IPS-18a (cell line): Measurements from ENCODE around the gene EEF2.
"Not testable (repeated sequence)": the region's sequence is repeated elsewhere in the genome, so short reads cannot be mapped to it uniquely, and the experiment has no call there.

Experiments used
- H3K27ac ChIP-seq: one replicate; pipeline ENCODE4 v1.5.1; 2013; ENCODE audit warnings: low read length
- H3K27me3 ChIP-seq: one replicate; pipeline ENCODE4 v1.6.1; 2013; ENCODE audit warnings: mild to moderate bottlenecking, low read length; ENCODE audit not compliant: control insufficient read depth, insufficient read depth
- H3K36me3 ChIP-seq: one replicate; pipeline ENCODE4 v1.6.1; 2013; ENCODE audit warnings: low read depth, low read length; ENCODE audit not compliant: control insufficient read depth
- H3K4me1 ChIP-seq: one replicate; pipeline ENCODE4 v1.6.1; 2013; ENCODE audit warnings: low read depth, low read length; ENCODE audit not compliant: control insufficient read depth
- H3K4me3 ChIP-seq: one replicate; pipeline ENCODE4 v1.5.1; 2013; ENCODE audit warnings: low read length
- H3K9ac ChIP-seq: one replicate; pipeline ENCODE4 v1.6.1; 2013; ENCODE audit warnings: mild to moderate bottlenecking, low read length, moderate library complexity
- H3K9me3 ChIP-seq: one replicate; pipeline ENCODE4 v1.6.1; 2013; ENCODE audit warnings: low read depth, low read length; ENCODE audit not compliant: control insufficient read depth

EEF2 gene

DNA sequence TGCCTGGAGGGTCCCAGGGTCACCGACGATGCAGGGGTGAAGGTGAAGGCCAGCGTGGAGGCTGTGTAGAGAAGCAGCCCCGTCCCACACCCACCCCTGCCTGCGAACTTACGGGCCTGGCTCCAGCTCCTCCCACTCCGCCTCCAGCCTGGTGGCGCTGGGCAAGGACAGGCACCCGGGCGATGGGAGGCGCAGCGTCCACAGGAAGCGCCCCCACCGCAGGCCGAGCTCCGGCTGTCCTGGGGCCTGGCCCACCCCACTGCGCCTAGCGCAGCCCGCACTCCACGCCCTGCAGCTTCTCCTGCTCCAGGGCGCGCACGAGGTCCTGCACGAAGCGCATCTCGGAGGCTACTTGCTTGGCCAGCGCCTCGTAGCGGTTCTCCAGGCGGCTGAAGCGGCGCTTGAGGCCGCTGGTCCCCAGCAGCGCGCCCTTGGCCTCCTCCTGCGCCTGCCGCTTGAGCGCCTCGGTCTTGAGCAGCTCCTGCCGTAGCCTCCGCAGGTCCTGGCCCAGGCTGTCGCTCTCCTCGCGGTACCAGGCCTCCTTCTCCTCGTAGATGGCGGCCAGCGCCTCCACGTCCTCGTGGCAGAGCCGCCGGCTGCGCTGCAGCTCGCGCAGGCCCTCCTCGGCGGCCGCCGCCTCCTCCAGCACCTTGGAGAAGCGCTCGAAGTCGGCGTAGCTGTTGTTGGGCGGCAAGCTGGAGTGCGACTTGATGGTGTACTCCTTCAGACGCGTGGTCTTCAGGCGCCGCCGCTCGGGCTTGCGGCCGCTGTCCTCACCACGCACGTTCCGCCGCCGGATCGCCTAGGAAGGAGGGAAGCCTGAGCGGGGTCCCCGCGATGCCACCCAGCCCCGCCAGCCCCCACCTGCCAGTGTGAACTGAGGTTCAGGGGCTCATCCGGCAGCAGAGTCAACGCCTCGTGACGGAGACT lies 26.2 kb downstream of the EEF2 start:
- Histone ChIP-seq H3K9ac (no peak overlapping the region), H3K27ac (no peak overlapping the region), H3K4me3 (no peak overlapping the region), H3K36me3 (peaks cover 55% of the 10 kb centered on the region), H3K27me3 (no peaks in the 10 kb centered on the region), H3K4me1 (no peaks in the 10 kb centered on the region), H3K9me3 (no peaks in the 10 kb centered on the region)

DNA sequence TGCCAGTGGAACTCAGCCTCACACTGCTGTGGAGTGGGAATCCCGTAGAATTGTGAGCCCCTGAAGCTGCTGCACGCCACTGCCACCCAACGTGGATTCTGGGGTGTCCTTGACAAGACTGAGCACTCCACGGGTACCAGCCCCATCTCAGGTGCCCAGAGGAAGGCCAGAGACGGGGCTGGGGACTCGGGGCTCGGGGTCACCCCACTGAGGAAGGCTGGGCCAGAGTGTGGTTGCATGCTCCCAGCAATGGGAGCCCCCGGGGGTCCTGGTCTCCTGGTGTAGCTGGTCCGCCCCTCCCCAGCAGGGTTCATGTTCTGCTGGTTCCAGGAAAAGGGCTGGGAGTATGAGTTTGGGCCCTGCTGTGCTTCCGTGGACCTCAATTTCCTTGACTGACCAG lies 29.6 kb downstream of the EEF2 start:
- no peaks in the 10 kb centered on the region for H3K4me1 ChIP-seq
- no peaks in the 10 kb centered on the region for H3K9me3 ChIP-seq
- no peak overlapping the region for H3K4me3 ChIP-seq
- H3K27me3 ChIP-seq = no peaks in the 10 kb centered on the region
- H3K27ac ChIP-seq = no peak overlapping the region
- peaks cover 28% of the 10 kb centered on the region for H3K36me3 ChIP-seq
- H3K9ac ChIP-seq = no peak overlapping the region

DNA sequence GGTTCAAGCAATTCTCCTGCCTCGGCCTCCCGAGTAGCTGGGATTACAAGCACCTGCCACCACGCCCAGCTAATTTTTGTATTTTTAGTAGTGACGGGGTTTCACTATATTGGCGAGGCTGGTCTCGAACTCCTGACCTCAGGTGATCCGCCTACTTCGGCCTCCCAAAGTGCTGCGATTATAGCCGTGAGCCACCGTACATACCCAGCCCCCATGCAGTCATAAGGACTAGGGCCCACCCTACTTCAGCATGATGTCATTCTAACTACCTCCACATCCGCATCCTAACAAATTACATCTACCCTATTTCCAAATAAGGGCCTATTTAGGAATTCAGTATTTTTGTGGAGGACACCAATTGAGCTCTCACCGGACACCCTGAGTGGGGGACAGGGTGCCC lies 30.0 kb downstream of the EEF2 start:
- not testable (repeated sequence) for H3K9me3 ChIP-seq, H3K4me1 ChIP-seq, H3K9ac ChIP-seq, H3K27ac ChIP-seq, H3K27me3 ChIP-seq, H3K4me3 ChIP-seq
- H3K36me3 ChIP-seq = peaks cover 25% of the 10 kb centered on the region

DNA sequence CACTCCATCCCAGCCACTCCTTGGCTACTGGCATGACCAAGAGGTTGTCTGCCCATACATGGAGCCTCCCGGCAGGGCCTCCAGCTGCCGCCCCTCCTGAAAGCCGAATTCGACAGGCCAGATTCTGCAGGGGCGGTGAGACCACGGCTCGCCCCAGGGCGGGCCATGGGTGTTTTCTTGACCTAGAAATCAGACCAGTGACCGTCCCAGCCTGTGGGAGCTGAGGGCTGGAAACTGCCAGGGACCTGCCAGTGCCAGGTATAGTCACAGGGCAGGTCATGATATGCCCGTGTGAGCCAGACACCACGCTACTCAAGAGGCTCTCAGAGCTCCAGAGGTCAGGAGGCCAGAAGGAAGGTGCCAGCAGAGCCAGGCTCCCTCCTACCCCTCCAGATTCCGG lies 31.2 kb downstream of the EEF2 start:
- Histone ChIP-seq H3K4me1 (no peaks in the 10 kb centered on the region), H3K27ac (no peak overlapping the region), H3K9me3 (no peaks in the 10 kb centered on the region), H3K36me3 (peaks cover 14% of the 10 kb centered on the region), H3K9ac (no peak overlapping the region), H3K27me3 (no peaks in the 10 kb centered on the region), H3K4me3 (no peak overlapping the region)

DNA sequence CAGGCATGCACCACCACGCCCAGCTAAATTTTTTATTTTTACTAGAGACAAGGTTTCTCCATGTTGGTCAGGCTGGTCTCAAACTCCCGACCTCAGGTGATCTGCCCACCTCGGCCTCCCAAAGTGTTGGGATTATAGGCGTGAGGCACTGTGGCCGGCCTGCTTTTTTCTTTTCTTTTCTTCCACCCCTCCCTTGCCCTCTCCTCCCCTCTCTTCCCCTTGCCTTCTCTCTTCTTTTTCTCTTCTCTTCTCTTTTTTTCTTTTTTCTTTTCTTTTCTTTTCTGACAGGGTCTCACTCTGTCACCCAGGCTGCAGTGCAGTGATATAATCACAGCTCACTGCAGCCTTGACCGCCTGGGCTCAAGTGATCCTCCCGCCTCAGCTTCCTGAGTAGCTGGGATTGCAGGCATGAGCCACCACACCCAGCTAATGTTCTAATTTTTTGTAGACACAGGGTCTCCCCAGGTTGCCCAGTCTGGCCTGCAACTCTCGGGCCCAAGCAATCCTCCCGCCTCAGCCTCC lies 32.4 kb downstream of the EEF2 start:
- not testable (repeated sequence) for H3K9ac ChIP-seq, H3K27ac ChIP-seq, H3K36me3 ChIP-seq, H3K4me1 ChIP-seq, H3K27me3 ChIP-seq, H3K4me3 ChIP-seq, H3K9me3 ChIP-seq

DNA sequence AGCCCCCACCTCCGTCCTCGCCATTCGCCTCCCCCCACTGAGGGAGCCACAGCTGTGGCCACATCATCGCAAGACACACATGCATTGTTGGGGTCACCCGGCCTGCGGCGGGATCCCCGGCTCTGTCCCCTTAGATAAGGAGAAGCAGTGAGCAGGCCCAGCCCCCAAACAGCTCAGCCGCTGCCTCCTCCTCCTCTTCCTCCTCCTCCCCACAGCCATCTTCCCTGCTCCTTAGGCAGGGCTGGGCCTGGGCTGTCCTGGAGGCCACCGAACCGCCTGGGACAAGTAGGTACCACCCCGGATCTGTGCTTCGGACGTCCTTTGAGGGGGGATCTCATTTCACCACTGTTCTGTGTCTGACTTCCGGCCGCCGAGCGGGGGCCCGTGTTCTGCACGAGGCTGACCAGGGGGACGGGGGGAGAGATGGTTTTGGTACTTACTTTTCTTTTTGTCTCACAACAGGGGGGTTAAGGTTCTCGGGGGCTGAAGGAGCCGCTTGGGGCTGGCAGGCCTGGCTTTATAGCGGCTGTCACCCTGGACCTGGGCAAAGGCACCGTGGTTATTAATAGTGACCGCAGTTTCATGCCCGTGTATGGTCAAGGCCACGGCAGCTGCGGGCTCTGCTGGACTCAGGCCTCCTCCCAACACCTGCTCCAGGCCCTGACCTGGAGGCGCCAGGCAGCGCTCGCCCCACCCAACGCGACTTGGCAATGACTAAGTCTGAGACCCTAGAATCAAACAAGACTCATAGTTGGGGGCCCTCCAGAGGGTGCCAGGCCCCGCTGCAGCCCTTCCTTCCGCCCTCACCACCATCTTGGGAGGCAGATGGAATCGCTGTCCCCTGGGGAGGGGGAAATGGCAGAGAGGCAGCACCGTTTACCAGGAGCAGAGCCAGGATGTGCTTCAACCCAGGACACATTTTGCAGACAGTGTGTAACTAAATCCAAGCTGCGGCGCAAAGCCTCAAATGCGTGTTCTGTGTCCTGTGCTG lies 34.1 kb downstream of the EEF2 start:
- no peaks in the 10 kb centered on the region for H3K4me1 ChIP-seq
- H3K9me3 ChIP-seq = no peaks in the 10 kb centered on the region
- H3K4me3 ChIP-seq = no peak overlapping the region
- H3K9ac ChIP-seq = no peak overlapping the region
- H3K36me3 ChIP-seq = peaks cover under 1% of the 10 kb centered on the region
- H3K27ac ChIP-seq = no peak overlapping the region
- H3K27me3 ChIP-seq = no peaks in the 10 kb centered on the region

DNA sequence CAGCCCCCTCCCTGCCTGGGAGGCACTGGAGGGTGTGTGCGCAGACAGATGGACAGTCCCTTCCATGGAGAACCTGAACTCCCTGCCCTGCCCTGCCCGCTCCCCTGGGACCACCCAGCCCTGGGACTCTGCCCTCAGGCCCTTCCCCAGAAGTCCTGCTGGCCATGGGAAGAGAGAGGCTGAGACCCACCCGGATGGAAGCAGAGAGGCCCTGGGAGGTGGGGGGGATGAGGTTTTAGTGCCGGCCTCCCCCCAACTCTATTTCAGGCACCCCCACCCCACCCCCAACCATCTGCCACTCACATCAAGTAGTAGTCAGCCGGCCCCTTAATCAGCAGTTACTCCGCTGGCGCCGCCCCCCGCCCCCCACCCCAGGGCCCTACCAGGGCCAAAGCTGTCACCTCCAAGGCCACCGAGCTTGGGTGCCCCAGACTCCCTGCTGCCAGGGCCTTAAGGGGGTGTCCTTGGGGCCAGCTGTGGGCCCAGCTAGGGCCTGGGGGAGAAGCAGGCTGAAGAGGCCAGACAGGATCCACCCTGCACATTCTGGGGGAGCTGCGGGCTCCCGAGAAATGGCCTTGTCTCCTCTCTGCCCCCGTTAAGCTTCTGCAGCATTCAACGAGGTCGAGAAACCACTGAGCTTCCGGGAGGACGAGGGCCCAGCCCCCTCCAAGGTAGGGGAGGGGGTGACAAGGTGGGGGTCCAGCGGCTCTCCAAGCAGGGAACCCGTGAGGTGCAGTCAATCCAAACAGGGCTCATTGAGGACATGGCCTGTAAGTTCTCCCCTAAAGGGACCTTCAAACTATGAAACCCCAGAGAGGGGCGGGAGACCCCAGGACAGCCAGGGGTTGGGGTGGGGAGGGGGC lies 35.0 kb downstream of the EEF2 start:
- no peaks in the 10 kb centered on the region for H3K9me3 ChIP-seq
- H3K9ac ChIP-seq = no peak overlapping the region
- no peaks in the 10 kb centered on the region for H3K36me3 ChIP-seq
- no peaks in the 10 kb centered on the region for H3K4me1 ChIP-seq
- H3K27me3 ChIP-seq = no peaks in the 10 kb centered on the region
- H3K27ac ChIP-seq = no peak overlapping the region
- H3K4me3 ChIP-seq = no peak overlapping the region

DNA sequence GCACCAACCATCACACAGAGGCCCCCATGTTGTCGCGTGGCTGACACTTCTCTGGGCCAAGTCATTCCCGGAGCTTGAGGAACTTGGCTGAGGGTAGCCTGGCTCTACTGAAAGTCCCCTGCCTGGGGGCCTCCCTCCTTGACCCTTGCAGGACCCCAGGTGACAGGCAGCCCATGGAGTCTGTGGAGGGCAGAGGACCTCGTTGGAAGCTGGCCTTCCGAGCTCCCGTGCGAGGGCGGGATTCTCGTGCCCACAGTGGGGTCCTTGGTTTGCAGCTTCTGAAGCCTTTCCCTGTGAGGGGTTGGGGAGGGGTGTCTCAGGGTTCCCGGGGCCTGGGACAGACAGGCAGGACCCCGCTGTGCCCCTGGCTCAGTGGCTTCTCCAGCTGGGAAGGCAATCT lies 36.0 kb downstream of the EEF2 start:
- no peak overlapping the region for H3K27ac ChIP-seq
- no peaks in the 10 kb centered on the region for H3K9me3 ChIP-seq
- H3K36me3 ChIP-seq = peaks cover 2% of the 10 kb centered on the region
- no peaks in the 10 kb centered on the region for H3K27me3 ChIP-seq
- H3K4me1 ChIP-seq = no peaks in the 10 kb centered on the region
- no peak overlapping the region for H3K4me3 ChIP-seq
- no peak overlapping the region for H3K9ac ChIP-seq

DNA sequence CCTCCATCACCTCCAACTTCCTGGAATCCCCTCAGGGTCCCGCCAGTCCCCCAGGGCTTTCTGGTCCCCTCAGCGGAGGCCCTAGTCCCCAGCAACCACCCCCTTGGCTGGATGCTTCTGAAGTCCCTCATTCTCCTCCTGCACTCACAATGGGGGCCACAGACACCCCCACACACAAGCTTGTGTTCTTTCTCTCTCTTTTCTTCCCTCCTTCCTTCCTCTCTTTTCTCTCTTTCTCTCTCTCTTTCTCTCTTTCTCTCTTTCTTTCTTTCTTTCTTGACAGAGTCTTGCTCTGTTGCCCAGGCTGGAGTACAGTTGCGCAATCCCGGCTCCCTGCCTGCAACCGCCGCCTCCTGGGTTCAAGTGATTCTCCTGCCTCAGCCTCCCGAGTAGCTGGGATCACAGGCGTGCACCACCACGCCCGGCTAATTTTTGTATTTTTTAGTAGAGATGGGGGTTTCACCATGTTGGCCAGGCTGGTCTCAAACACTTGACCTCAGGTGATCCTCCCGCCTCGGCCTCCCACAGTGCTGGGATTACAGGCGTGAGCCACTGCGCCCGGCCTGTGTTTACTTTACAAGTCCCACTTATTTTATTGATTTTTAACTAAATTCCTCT lies 37.8 kb downstream of the EEF2 start:
- H3K4me3 ChIP-seq, H3K27me3 ChIP-seq, H3K9me3 ChIP-seq, H3K9ac ChIP-seq, H3K27ac ChIP-seq, H3K4me1 ChIP-seq: not testable (repeated sequence)
- peaks cover 11% of the 10 kb centered on the region for H3K36me3 ChIP-seq

DNA sequence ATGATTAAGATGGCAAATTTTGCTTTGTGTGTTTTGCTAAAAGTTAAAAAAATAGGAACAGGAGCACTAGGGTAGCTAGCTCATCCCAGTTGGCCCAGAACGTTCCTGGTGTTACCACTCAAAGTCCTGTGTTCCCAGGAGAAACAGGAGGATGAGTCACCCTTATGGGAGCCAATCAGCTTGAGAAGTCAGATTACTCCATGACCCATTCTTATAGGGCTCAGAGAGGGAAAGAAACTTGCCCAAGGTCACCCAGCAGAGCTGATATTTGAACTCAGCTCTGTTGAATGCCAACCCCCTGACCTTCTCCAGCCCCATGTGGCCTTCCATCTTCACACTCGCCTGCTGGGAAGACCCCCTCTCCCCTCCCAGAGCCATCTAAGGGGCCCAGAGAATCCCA lies 39.4 kb downstream of the EEF2 start:
- H3K9me3 ChIP-seq = no peaks in the 10 kb centered on the region
- H3K4me3 ChIP-seq = no peak overlapping the region
- H3K36me3 ChIP-seq = peaks cover 16% of the 10 kb centered on the region
- no peaks in the 10 kb centered on the region for H3K4me1 ChIP-seq
- no peaks in the 10 kb centered on the region for H3K27me3 ChIP-seq
- no peak overlapping the region for H3K27ac ChIP-seq
- no peak overlapping the region for H3K9ac ChIP-seq
